ENCODE data around the gene FRMD1. TPM values are rescaled to one million over a fixed set of nuclear protein-coding genes. Genes with fewer than 3 reads are reported as not detected.
A peak's percentile ranks its signal among the peaks of the same experiment; 100 is the strongest.

FRMD1 gene
- total RNA-seq, 1 experiment from 2014 or later, result 0.57 TPM

DNA sequence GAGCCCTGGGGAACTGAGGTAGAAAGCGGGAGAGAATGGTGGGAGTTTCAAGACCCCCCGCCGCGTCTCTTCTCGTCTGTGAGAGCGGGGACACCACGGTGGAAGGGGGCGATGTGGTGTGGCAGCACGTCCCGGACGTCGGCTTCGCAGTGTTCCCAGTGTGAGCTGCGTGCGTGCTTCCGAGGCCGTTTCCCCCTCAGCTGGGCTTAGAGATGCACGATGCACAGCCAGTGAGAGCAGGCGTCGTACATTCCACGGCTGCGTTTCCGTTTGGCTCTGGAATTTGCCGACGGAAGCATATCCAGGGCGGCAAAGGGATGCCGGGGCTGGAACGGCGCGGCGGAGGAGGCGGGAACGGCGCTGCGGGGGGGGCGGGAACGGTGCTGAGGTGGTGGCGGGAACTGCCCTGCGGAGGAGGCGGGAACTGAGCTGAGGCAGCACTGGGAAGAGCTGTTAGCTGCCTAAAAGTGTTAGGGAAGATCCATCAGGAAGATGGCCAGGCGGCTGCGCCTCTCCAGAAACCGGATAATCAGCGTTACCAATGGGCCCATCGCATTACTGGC lies 43.8 kb downstream of the FRMD1 start (continued):
- no peak for TF ChIP-seq ZNF423 (CRISPR knock-in tag; IDR thresholded peaks at IDR 0.05)
- TF ChIP-seq ZNF416 (CRISPR knock-in tag; IDR thresholded peaks at IDR 0.05), result no peak
- no peak for TF ChIP-seq NR1H2 (CRISPR knock-in tag; IDR thresholded peaks at IDR 0.05)
- TF ChIP-seq FOXK1 (CRISPR knock-in tag; IDR thresholded peaks at IDR 0.05), result peak; percentile 85
- TF ChIP-seq ZNF219 (CRISPR knock-in tag; IDR thresholded peaks at IDR 0.05; ENCODE audit: borderline replicate concordance), result 0 out of 2 replicates have a peak, but pooled peaks have one; percentile 53
- TF ChIP-seq ZBTB21 (CRISPR knock-in tag; IDR thresholded peaks at IDR 0.05; ENCODE audit: borderline replicate concordance), result no peak
- no peak for TF ChIP-seq ELF4 (CRISPR knock-in tag; IDR thresholded peaks at IDR 0.05; ENCODE audit: low read depth)
- TF ChIP-seq, protein P1, sequence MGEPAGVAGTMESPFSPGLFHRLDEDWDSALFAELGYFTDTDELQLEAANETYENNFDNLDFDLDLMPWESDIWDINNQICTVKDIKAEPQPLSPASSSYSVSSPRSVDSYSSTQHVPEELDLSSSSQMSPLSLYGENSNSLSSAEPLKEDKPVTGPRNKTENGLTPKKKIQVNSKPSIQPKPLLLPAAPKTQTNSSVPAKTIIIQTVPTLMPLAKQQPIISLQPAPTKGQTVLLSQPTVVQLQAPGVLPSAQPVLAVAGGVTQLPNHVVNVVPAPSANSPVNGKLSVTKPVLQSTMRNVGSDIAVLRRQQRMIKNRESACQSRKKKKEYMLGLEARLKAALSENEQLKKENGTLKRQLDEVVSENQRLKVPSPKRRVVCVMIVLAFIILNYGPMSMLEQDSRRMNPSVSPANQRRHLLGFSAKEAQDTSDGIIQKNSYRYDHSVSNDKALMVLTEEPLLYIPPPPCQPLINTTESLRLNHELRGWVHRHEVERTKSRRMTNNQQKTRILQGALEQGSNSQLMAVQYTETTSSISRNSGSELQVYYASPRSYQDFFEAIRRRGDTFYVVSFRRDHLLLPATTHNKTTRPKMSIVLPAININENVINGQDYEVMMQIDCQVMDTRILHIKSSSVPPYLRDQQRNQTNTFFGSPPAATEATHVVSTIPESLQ (CRISPR knock-in tag; IDR thresholded peaks at IDR 0.05), result no peak
- no peak for TF ChIP-seq GTF2I (CRISPR knock-in tag; conservative IDR thresholded peaks at IDR 0.05)
- TF ChIP-seq USF2 (CRISPR knock-in tag; IDR thresholded peaks at IDR 0.05), result no peak
- TF ChIP-seq, protein P2, sequence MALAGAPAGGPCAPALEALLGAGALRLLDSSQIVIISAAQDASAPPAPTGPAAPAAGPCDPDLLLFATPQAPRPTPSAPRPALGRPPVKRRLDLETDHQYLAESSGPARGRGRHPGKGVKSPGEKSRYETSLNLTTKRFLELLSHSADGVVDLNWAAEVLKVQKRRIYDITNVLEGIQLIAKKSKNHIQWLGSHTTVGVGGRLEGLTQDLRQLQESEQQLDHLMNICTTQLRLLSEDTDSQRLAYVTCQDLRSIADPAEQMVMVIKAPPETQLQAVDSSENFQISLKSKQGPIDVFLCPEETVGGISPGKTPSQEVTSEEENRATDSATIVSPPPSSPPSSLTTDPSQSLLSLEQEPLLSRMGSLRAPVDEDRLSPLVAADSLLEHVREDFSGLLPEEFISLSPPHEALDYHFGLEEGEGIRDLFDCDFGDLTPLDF (CRISPR knock-in tag; IDR thresholded peaks at IDR 0.05), result peak; percentile 88; the same call in 1 of the 2 replicates
- TF ChIP-seq, protein P3, sequence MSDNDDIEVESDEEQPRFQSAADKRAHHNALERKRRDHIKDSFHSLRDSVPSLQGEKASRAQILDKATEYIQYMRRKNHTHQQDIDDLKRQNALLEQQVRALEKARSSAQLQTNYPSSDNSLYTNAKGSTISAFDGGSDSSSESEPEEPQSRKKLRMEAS (CRISPR knock-in tag; IDR thresholded peaks at IDR 0.05), result peak; percentile 93; the same call in 1 of the 2 replicates
- TF ChIP-seq, protein P4, sequence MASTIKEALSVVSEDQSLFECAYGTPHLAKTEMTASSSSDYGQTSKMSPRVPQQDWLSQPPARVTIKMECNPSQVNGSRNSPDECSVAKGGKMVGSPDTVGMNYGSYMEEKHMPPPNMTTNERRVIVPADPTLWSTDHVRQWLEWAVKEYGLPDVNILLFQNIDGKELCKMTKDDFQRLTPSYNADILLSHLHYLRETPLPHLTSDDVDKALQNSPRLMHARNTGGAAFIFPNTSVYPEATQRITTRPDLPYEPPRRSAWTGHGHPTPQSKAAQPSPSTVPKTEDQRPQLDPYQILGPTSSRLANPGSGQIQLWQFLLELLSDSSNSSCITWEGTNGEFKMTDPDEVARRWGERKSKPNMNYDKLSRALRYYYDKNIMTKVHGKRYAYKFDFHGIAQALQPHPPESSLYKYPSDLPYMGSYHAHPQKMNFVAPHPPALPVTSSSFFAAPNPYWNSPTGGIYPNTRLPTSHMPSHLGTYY (CRISPR knock-in tag; IDR thresholded peaks at IDR 0.05), result no peak
- TF ChIP-seq, protein P5, sequence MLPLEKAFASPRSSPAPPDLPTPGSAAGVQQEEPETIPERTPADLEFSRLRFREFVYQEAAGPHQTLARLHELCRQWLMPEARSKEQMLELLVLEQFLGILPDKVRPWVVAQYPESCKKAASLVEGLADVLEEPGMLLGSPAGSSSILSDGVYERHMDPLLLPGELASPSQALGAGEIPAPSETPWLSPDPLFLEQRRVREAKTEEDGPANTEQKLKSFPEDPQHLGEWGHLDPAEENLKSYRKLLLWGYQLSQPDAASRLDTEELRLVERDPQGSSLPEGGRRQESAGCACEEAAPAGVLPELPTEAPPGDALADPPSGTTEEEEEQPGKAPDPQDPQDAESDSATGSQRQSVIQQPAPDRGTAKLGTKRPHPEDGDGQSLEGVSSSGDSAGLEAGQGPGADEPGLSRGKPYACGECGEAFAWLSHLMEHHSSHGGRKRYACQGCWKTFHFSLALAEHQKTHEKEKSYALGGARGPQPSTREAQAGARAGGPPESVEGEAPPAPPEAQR (CRISPR knock-in tag; IDR thresholded peaks at IDR 0.05), result no peak
- 0 out of 2 replicates have a peak, but pooled peaks have one; percentile 36 for TF ChIP-seq IRF2 (CRISPR knock-in tag; IDR thresholded peaks at IDR 0.05; ENCODE audit: borderline replicate concordance, low read depth)
- TF ChIP-seq, protein P6, sequence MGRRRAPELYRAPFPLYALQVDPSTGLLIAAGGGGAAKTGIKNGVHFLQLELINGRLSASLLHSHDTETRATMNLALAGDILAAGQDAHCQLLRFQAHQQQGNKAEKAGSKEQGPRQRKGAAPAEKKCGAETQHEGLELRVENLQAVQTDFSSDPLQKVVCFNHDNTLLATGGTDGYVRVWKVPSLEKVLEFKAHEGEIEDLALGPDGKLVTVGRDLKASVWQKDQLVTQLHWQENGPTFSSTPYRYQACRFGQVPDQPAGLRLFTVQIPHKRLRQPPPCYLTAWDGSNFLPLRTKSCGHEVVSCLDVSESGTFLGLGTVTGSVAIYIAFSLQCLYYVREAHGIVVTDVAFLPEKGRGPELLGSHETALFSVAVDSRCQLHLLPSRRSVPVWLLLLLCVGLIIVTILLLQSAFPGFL (CRISPR knock-in tag; IDR thresholded peaks at IDR 0.05; ENCODE audit: borderline replicate concordance), result no peak
- TF ChIP-seq, protein P7, sequence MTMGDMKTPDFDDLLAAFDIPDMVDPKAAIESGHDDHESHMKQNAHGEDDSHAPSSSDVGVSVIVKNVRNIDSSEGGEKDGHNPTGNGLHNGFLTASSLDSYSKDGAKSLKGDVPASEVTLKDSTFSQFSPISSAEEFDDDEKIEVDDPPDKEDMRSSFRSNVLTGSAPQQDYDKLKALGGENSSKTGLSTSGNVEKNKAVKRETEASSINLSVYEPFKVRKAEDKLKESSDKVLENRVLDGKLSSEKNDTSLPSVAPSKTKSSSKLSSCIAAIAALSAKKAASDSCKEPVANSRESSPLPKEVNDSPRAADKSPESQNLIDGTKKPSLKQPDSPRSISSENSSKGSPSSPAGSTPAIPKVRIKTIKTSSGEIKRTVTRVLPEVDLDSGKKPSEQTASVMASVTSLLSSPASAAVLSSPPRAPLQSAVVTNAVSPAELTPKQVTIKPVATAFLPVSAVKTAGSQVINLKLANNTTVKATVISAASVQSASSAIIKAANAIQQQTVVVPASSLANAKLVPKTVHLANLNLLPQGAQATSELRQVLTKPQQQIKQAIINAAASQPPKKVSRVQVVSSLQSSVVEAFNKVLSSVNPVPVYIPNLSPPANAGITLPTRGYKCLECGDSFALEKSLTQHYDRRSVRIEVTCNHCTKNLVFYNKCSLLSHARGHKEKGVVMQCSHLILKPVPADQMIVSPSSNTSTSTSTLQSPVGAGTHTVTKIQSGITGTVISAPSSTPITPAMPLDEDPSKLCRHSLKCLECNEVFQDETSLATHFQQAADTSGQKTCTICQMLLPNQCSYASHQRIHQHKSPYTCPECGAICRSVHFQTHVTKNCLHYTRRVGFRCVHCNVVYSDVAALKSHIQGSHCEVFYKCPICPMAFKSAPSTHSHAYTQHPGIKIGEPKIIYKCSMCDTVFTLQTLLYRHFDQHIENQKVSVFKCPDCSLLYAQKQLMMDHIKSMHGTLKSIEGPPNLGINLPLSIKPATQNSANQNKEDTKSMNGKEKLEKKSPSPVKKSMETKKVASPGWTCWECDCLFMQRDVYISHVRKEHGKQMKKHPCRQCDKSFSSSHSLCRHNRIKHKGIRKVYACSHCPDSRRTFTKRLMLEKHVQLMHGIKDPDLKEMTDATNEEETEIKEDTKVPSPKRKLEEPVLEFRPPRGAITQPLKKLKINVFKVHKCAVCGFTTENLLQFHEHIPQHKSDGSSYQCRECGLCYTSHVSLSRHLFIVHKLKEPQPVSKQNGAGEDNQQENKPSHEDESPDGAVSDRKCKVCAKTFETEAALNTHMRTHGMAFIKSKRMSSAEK (CRISPR knock-in tag; IDR thresholded peaks at IDR 0.05; ENCODE audit: borderline replicate concordance), result no peak
- peak; percentile 56; the same call in 1 of the 2 replicates for TF ChIP-seq SP1 (CRISPR knock-in tag; conservative IDR thresholded peaks at IDR 0.05)
- TF ChIP-seq MLX (CRISPR knock-in tag; IDR thresholded peaks at IDR 0.05), result no peak
- TF ChIP-seq GRHL2 (CRISPR knock-in tag; IDR thresholded peaks at IDR 0.05; ENCODE audit: insufficient replicate concordance, severe bottlenecking), result no peak
- no peak for TF ChIP-seq ZNF671 (CRISPR knock-in tag; IDR thresholded peaks at IDR 0.05)
- 0 out of 2 replicates have a peak, but pooled peaks have one; percentile 42 for TF ChIP-seq ZNF317 (CRISPR knock-in tag; IDR thresholded peaks at IDR 0.05; ENCODE audit: borderline replicate concordance, low read depth)
- TF ChIP-seq, protein P8, sequence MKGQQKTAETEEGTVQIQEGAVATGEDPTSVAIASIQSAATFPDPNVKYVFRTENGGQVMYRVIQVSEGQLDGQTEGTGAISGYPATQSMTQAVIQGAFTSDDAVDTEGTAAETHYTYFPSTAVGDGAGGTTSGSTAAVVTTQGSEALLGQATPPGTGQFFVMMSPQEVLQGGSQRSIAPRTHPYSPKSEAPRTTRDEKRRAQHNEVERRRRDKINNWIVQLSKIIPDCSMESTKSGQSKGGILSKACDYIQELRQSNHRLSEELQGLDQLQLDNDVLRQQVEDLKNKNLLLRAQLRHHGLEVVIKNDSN (CRISPR knock-in tag; IDR thresholded peaks at IDR 0.05), result no peak; the same call in 1 of the 2 replicates
